ENCODE results near the gene ICA1.

DNA sequence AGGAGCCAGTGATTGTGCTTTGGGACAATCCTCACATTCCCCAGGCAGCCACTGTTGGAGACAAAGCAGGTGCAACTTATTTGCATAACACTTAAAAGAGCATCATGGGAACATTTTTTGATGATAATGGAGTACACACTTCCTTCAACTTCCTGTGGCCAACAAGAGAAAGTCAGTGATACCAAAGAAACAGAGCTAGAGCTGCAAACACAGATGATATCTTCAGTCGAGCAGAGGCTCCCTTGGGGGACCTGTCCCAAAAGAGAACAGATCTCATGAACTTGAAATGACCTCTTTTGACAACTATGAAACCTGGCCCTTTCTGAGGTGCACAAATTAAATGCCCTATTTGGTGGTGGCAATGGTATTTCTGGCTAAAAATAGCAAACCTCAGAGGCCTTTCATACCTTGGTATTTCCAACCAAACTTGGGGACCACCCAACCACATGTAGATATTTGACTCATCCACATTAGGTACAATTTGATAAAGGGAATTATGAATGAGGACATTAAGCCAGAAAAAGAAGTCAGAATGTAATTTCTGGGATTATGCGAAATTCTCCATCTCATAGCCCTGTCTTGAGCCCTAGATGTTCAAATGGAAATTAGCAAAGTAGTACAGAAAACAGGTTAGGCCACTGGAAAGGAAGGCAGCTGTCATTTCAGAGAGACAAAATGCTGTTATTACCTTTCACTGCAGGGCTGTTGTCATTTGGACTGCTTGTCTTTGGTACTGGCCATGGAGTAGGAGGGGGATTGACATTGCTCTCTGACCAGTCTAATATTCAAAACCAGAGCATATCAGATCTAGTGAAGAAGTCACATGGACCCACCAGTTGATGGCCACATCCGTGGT lies 146.2 kb downstream of the ICA1 start:
- TF ChIP-seq, protein P1, sequence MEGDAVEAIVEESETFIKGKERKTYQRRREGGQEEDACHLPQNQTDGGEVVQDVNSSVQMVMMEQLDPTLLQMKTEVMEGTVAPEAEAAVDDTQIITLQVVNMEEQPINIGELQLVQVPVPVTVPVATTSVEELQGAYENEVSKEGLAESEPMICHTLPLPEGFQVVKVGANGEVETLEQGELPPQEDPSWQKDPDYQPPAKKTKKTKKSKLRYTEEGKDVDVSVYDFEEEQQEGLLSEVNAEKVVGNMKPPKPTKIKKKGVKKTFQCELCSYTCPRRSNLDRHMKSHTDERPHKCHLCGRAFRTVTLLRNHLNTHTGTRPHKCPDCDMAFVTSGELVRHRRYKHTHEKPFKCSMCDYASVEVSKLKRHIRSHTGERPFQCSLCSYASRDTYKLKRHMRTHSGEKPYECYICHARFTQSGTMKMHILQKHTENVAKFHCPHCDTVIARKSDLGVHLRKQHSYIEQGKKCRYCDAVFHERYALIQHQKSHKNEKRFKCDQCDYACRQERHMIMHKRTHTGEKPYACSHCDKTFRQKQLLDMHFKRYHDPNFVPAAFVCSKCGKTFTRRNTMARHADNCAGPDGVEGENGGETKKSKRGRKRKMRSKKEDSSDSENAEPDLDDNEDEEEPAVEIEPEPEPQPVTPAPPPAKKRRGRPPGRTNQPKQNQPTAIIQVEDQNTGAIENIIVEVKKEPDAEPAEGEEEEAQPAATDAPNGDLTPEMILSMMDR (IDR thresholded peaks at IDR 0.05) = no peak
- TF ChIP-seq EP300 (IDR thresholded peaks at IDR 0.05) (no peak), POLR2A (IDR thresholded peaks at IDR 0.05; ENCODE audit: low read depth) (no peak)

All from esophagus muscularis mucosa (tissue), 4 donors.